Stimulated activated CD4-positive, alpha-beta T cell treated with anti-CD3 and anti-CD28 coated beads, TNF-alpha, amount 100 ng/mL, for 4 hours (primary cell): ENCODE results near the gene PLXNA4.

Source experiments
- DNase-seq, 3 experiments: peaks; one replicate each; pipeline ENCODE4 v3.0.0-alpha.2; 2020; ENCODE audit warnings: low read depth in 3 of 3

PLXNA4 gene

GRCh38 chr7:132091706-132092105 is 484.6 kb downstream of the PLXNA4 start:
- DNase-seq: no peak

DNA sequence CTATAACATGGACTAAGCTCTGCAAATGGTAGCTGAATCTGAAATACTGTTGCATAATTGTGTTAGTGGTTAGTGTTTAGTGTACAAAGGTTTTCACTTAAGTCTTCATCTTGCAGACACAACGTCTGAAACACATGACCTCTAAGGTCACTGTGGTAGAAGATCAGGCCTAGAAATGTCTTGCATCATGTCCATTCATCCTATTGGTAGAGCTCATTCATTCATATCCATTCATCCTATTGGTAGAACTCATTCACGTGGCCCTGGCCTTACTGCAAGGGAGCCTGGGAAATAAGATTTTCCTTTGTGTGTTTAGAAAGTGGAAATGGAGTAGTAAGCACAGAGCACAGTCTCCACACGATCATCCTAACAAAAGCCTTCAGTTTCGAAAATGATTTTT is 485.8 kb downstream of the PLXNA4 start:
- no peak for DNase-seq

- DNase-seq: no peak
Observed at GRCh38 chr7:132089356-132089755, 486.9 kb downstream of the PLXNA4 start.

DNA sequence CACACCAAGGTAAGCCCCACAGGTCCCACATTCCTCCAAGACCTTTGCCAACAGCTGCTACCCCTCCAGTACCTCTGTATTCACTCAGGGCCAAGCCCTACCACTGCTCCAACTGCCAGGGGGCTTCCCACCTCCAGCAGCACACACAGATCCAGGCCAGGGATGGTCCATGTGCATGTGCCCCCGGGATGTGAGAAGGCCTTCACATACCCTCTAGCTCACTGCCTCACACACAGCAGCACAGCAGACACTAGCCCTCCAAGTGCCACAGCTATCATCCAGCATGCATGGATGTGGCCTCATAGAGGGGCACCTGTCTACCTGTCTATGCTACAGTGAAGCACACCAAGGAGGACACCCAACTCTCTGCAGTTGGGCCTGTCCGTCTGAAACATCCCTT is 488.8 kb downstream of the PLXNA4 start:
- no peak for DNase-seq

DNA sequence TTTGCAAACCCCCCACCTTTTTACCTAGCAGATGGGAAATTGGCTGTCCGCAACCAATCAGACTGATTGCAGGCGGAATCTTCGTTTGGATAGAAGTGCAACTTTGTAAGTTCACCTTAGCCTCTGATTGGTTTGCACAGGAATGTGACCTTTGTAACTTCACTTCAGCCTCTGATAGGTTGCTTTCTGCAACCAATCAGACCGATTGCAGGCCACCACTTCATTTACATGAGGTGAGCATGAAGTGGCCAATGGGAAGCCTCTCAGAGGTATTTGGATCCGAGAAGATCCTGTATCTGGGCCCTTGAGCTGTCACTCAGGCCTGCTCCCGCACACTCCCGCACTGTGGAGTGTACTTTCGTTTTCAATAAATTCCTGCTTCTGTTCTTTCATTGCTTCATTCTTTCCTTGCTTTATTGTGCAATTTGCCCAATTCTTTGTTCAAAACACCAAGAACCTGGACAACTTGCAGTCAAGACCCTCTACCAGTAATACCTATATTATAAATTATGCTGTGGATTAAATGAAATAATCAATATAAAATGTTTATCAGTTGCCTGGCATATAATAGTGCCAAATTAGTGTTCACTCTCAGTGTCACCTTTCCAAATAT is 491.4 kb downstream of the PLXNA4 start:
- DNase-seq: no peak

DNA sequence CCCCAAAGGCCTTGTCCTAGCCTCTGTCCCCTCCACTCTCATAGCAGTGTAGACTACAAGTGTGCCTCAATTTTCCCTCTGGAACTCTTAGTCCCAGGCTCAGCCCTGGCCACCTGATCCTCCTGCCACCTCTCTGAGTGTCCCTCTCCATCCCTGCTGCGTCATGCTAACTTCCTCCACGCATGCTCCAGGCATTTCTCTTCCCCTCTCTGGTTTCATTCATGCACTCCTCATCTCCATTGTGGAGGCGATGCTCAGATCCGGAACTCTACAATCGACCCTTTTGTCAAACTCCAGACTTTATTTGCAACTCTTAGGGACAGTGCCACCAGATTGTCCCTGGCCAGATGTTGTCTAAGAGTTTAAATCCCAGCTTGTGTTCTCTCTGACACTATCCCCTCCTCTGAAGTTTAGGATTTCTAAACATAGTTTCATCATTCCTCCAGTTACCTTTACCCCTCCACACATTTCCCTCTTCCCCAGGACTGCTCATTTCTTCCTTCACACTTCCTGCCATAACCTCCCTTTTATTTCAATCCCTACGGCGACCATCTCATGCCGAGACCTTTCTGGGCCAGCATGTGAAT is 492.6 kb downstream of the PLXNA4 start:
- no peak for DNase-seq

DNA sequence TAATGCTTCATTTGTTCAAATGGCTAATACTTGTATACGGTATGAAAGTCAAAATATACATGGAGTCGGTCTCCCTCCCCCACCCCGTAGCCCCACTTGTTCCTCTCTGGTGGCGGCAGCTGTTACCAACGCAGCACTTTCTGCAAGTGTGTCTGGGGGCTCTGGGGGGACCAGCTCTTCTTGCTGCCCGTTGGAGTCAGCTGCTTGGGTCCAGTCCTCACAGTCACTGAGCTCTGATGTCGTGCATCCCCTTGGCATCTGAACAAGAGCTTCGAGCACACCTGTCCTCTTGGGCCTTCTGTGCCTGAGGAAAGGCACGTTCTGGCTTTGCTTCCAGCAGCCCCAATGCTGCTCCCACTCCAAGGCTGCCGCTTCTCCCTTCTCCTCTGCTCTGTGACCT is 493.1 kb downstream of the PLXNA4 start:
- DNase-seq: no peak

DNA sequence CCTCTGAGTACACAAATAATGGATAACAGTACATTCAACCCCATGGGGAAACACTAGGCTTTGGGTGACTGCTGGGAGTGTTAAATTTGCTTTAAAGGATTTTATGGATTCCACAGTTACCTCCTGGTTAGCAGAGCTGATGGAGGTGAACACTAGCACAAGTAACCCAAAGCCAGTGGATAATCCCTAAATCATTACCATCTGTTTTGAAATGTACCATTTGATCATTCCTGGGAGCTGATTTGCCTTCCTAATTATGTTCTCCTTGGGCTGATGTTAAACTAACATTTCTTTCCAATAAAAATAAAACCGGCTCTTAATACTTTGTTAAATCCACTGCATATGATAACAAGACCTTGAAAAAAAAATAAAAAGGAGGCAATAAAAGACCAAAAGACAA is 493.9 kb downstream of the PLXNA4 start:
- DNase-seq: no peak

GRCh38 chr7:132081686-132082085 is 494.6 kb downstream of the PLXNA4 start:
- no peak for DNase-seq

GRCh38 chr7:132080967-132081668 is 495.2 kb downstream of the PLXNA4 start:
- no peak for DNase-seq

DNA sequence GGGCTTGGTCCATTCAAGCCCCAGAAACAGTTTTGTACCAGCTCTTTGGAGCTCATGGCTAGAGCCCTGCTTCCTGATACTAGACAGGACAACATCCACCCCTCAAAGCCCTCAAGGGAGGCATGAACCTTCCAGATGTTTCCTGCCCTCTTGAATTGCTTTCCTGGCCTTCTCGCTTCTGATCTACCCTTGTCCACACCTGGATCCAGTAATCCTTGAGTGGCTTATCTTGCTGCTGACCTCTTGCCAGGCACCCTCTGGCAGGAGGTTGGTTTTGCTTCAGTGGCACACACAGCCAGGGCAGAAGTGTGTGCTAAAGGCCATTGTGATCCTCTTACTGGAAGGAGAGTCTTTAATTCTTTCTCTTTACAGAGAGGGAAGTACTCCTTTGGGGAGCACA is 495.8 kb downstream of the PLXNA4 start:
- DNase-seq: no peak

- no peak for DNase-seq
Observed at GRCh38 chr7:132078891-132079735, 497.2 kb downstream of the PLXNA4 start.

DNA sequence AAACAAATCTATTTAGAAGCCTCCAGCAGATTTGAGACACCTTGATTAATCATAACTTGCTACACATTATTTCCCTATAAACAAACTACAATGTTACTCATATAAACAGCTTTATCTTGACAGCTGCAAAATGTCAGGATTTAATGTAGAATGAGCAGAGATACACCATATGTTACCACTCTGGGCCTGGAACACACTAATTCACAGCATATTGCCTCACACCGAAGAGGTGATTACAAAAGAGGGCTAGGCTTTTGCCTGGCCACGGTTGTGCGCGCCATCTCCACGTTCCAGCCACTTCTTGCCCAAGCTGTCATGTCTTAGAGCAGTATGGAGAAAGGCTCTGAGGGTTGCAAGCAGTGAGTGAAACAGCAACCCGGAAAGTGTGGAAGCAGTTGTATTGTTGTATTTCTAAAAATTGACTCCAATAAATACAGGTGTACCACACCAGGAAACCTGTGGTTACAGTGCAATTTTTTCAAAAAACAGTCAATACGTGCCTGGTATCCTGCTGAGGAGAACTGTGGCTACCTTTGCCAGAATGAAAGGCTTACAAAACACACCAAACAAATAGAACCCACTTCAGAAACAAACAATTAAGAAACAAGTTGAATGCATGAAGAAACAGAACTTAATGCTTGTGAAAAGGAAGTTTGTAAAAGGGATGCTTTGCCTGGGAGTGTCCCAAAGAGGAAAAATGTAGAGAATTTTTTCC is 498.1 kb downstream of the PLXNA4 start:
- DNase-seq: no peak

GRCh38 chr7:132076301-132077035 is 499.8 kb downstream of the PLXNA4 start:
- DNase-seq: no peak

DNA sequence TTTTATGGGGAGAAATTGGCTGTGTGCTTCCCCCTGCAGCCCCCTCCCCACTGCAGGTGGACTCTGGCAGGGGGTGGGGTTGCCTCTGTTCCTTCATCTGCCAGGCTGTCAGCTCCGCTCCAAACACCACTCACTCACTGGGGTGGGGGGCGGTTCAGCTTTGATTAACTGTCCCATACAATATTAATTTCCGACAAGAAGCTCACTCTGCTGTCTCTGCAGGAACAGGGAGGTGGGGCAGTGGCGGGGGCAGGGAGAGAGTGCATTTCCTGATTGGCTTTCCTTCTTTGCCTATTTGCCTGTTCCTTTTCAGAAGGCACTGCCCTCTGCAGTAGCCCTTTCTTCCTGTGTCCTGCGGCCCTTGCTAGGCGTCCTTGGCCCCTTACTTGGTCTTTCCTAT is 500.8 kb downstream of the PLXNA4 start:
- no peak for DNase-seq

- no peak for DNase-seq
Observed at GRCh38 chr7:132073920-132074589, 502.2 kb downstream of the PLXNA4 start.
